GM06990 (cell line): ENCODE measurements around the gene MLN.

ENCODE experiments used
- DNase-seq: peaks from one replicate; pipeline ENCODE4 v3.0.0-alpha.2; 2011; ENCODE audit not compliant: insufficient read length; ENCODE audit errors: extremely low read depth
- H3K27me3 ChIP-seq: replicated peaks from 2 replicates; pipeline ENCODE4 v1.6.0; 2011; ENCODE audit warnings: low read length; ENCODE audit not compliant: control insufficient read depth, insufficient read depth
- H3K36me3 ChIP-seq: 2 replicates; pipeline ENCODE4 v1.5.1; 2011; ENCODE audit warnings: low read length; ENCODE audit not compliant: control insufficient read depth, insufficient read depth
- H3K4me3 ChIP-seq: replicated peaks from 2 replicates; pipeline ENCODE4 v1.5.1; 2011; ENCODE audit warnings: low read depth, mild to moderate bottlenecking, control low read depth, low read length
- CTCF ChIP-seq: IDR thresholded peaks from 2 replicates; pipeline ENCODE4 v1.5.1; 2011; ENCODE audit warnings: low read length, control low read depth, mild to moderate bottlenecking, inconsistent platforms; ENCODE audit not compliant: insufficient read depth, poor library complexity, severe bottlenecking

MLN gene

GRCh38 chr6:33788694-33789549 lies 14.9 kb downstream of the MLN start, which contains the start of gene LEMD2:
LEMD2 (minus strand) TSS chr6:33789130; CDS start chr6:33789116, 14 bp downstream.
- H3K27me3 ChIP-seq = no peaks in the 10 kb centered on the region; the same call in 1 of the 2 replicates
- peak; percentile 96 for DNase-seq
- no peak for TF ChIP-seq CTCF
- H3K36me3 ChIP-seq = peaks cover 8% of the 10 kb centered on the region
- H3K4me3 ChIP-seq = peak within 1 kb of the TSS; percentile 79

- H3K4me3 ChIP-seq = peak overlapping the region; percentile 79
- TF ChIP-seq CTCF = no peak
- no peaks in the 10 kb centered on the region; the same call in 1 of the 2 replicates for H3K27me3 ChIP-seq
- DNase-seq = peak; percentile 79
- H3K36me3 ChIP-seq = peaks cover 13% of the 10 kb centered on the region
Measured at GRCh38 chr6:33787954-33788693, 15.7 kb downstream of the MLN start.

GRCh38 chr6:33787346-33787953 lies 16.4 kb downstream of the MLN start:
- peak overlapping the region; percentile 79 for H3K4me3 ChIP-seq
- H3K36me3 ChIP-seq = peaks cover 17% of the 10 kb centered on the region
- no peaks in the 10 kb centered on the region for H3K27me3 ChIP-seq
- DNase-seq = no peak
- TF ChIP-seq CTCF = no peak

- no peak overlapping the region for H3K4me3 ChIP-seq
- H3K27me3 ChIP-seq = no peaks in the 10 kb centered on the region
- no peak for TF ChIP-seq CTCF
- peaks cover 20% of the 10 kb centered on the region for H3K36me3 ChIP-seq
- no peak for DNase-seq
Measured at GRCh38 chr6:33786736-33787135, 17.1 kb downstream of the MLN start.

GRCh38 chr6:33785778-33786177 lies 18.0 kb downstream of the MLN start:
- H3K36me3 ChIP-seq = peaks cover 22% of the 10 kb centered on the region
- DNase-seq = no peak
- no peak overlapping the region for H3K4me3 ChIP-seq
- no peaks in the 10 kb centered on the region for H3K27me3 ChIP-seq
- TF ChIP-seq CTCF = no peak
